Hepatocyte (in vitro differentiated cells): ENCODE measurements around the gene HADHA.

Source experiments
- EZH2phosphoT487 ChIP-seq: fragments of 200-600 bp; sonication (generic); IDR thresholded peaks from one replicate; pipeline ENCODE4 v1.6.1; 2018; ENCODE audit warnings: antibody characterized with exemption, mild to moderate bottlenecking, low read depth, moderate library complexity; ENCODE audit not compliant: unreplicated experiment, severe bottlenecking
- TF ChIP-seq, protein P1 (sequence below): fragments of 200-600 bp; sonication (generic); IDR thresholded peaks from 2 replicates; pipeline ENCODE4 v1.5.1; 2016; ENCODE audit warnings: antibody characterized with exemption, mild to moderate bottlenecking; ENCODE audit not compliant: poor library complexity

DNA sequence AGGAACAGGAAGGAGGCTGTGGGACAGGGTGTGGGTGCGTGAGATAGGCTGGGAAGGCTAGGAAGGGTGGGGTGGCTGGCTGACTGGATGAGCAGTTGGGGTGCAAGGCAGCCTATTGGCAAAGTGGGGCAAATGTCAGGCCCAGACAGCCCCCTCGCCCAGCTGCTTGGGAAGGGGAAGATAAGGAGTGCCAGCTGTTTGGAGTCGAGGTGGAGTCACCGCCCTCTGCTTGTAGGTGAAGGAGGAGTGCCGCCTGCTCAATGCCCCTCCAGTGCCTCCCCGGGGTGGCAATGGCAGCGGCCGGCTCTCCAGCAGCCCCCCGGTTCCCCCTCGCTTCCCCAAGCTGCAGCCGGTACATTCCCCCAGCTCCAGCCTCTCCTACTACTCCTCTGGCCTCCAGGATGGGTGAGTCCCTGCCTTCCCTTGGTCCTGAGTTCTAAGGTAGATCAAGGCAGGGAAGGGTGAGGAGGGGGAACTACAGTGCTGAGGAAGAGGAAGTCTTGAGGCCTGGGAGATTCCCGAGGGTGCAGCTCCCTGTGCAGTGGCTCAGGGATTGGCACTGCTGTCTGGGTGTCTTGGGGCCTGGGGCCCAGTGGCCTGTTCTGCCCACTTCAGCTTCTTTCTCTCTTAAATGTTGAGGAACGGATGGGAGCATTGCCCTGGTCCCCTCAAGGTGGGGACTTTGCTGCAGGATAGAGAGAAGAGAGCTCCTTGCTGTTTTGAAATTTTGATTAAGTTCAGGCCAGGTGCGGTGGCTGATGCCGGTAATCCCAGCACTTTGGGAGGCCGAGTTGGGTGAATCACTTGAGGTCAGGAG, 58.3 kb downstream of the HADHA start:
- TF ChIP-seq, protein P1, sequence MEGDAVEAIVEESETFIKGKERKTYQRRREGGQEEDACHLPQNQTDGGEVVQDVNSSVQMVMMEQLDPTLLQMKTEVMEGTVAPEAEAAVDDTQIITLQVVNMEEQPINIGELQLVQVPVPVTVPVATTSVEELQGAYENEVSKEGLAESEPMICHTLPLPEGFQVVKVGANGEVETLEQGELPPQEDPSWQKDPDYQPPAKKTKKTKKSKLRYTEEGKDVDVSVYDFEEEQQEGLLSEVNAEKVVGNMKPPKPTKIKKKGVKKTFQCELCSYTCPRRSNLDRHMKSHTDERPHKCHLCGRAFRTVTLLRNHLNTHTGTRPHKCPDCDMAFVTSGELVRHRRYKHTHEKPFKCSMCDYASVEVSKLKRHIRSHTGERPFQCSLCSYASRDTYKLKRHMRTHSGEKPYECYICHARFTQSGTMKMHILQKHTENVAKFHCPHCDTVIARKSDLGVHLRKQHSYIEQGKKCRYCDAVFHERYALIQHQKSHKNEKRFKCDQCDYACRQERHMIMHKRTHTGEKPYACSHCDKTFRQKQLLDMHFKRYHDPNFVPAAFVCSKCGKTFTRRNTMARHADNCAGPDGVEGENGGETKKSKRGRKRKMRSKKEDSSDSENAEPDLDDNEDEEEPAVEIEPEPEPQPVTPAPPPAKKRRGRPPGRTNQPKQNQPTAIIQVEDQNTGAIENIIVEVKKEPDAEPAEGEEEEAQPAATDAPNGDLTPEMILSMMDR = no peak
- TF ChIP-seq EZH2phosphoT487 = no peak
